H9 (cell line): ENCODE data around the gene PRUNE2. TPM values are rescaled to one million over a fixed set of nuclear protein-coding genes. Genes with fewer than 3 reads are reported as not detected.

ENCODE experiments used
- DNase-seq: peaks from one replicate; pipeline ENCODE4 v3.0.0-alpha.2; 2017
- H2AFZ ChIP-seq: one replicate; pipeline ENCODE4 v1.6.1; 2013; ENCODE audit warnings: mild to moderate bottlenecking, low read length, control low read depth, moderate library complexity
- H2AK5ac ChIP-seq: 2 replicates; pipeline ENCODE4 v1.6.1; 2013; ENCODE audit warnings: low read length, control low read depth, mixed read lengths; ENCODE audit not compliant: insufficient read length
- H2BK120ac ChIP-seq: one replicate; pipeline ENCODE4 v1.6.1; 2013; ENCODE audit warnings: low read depth, mild to moderate bottlenecking, low read length, control low read depth, inconsistent platforms; ENCODE audit not compliant: poor library complexity, severe bottlenecking
- H2BK12ac ChIP-seq: 2 replicates; pipeline ENCODE4 v1.6.1; 2013; ENCODE audit warnings: low read length, control low read depth, mixed read lengths, low read depth; ENCODE audit not compliant: insufficient read length
- H2BK15ac ChIP-seq: 2 replicates; pipeline ENCODE4 v1.6.1; 2013; ENCODE audit warnings: low read depth, low read length, control low read depth
- H2BK20ac ChIP-seq: one replicate; pipeline ENCODE4 v1.6.1; 2013; ENCODE audit warnings: low read depth, mild to moderate bottlenecking, low read length, control low read depth, inconsistent platforms; ENCODE audit not compliant: poor library complexity, severe bottlenecking
- H2BK5ac ChIP-seq: 2 replicates; pipeline ENCODE4 v1.6.1; 2013; ENCODE audit warnings: low read length, control low read depth, mixed read lengths; ENCODE audit not compliant: insufficient read length
- H3K14ac ChIP-seq: 2 replicates; pipeline ENCODE4 v1.6.1; 2013; ENCODE audit warnings: low read length, control low read depth; ENCODE audit not compliant: insufficient read depth
- H3K18ac ChIP-seq: 2 replicates; pipeline ENCODE4 v1.6.1; 2013; ENCODE audit warnings: low read depth, mild to moderate bottlenecking, mixed read lengths, low read length, control low read depth; ENCODE audit not compliant: insufficient read length
- H3K23ac ChIP-seq: 2 replicates; pipeline ENCODE4 v1.6.1; 2013; ENCODE audit warnings: low read length, control low read depth, mixed read lengths, low read depth; ENCODE audit not compliant: insufficient read length
- H3K23me2 ChIP-seq: 2 replicates; pipeline ENCODE4 v1.6.1; 2013; ENCODE audit warnings: low read depth, mild to moderate bottlenecking, mixed read lengths, low read length, control low read depth; ENCODE audit not compliant: insufficient read length, poor library complexity, severe bottlenecking
- H3K27ac ChIP-seq: 2 replicates; pipeline ENCODE4 v1.5.1; 2013; ENCODE audit warnings: low read length, control low read depth, mixed read lengths, low read depth; ENCODE audit not compliant: insufficient read length
- H3K27me3 ChIP-seq: 2 replicates; pipeline ENCODE4 v1.6.1; 2013; ENCODE audit warnings: low read length, control low read depth, inconsistent platforms; ENCODE audit not compliant: insufficient read depth
- H3K4ac ChIP-seq: 2 replicates; pipeline ENCODE4 v1.6.1; 2013; ENCODE audit warnings: low read depth, mild to moderate bottlenecking, control low read depth, inconsistent platforms, low read length, moderate library complexity
- H3K4me1 ChIP-seq: 2 replicates; pipeline ENCODE4 v1.6.1; 2013; ENCODE audit warnings: low read length, control low read depth, inconsistent platforms; ENCODE audit not compliant: insufficient read depth
- H3K4me2 ChIP-seq: 2 replicates; pipeline ENCODE4 v1.6.1; 2013; ENCODE audit warnings: low read length, control low read depth, mixed read lengths; ENCODE audit not compliant: insufficient read length, insufficient read depth
- H3K56ac ChIP-seq: 2 replicates; pipeline ENCODE4 v1.6.1; 2013; ENCODE audit warnings: low read depth, mild to moderate bottlenecking, mixed read lengths, low read length, control low read depth; ENCODE audit not compliant: insufficient read length
- H3K79me1 ChIP-seq: 2 replicates; pipeline ENCODE4 v1.6.1; 2013; ENCODE audit warnings: low read depth, mild to moderate bottlenecking, moderate library complexity, low read length, control low read depth, inconsistent platforms; ENCODE audit not compliant: insufficient read depth, poor library complexity, severe bottlenecking
- H3K79me2 ChIP-seq: 2 replicates; pipeline ENCODE4 v1.6.1; 2013; ENCODE audit warnings: low read length, control low read depth, inconsistent platforms; ENCODE audit not compliant: insufficient read depth
- H3K9ac ChIP-seq: 2 replicates; pipeline ENCODE4 v1.6.1; 2013; ENCODE audit warnings: low read length, control low read depth, mixed read lengths; ENCODE audit not compliant: insufficient read length; ENCODE audit errors: extremely low read depth
- H3K9me3 ChIP-seq: one replicate; pipeline ENCODE4 v1.6.1; 2013; ENCODE audit warnings: low read depth, low read length, inconsistent platforms; ENCODE audit not compliant: control insufficient read depth
- H3T11ph ChIP-seq: one replicate; pipeline ENCODE4 v1.6.1; 2013; ENCODE audit warnings: mild to moderate bottlenecking, low read length, control low read depth, inconsistent platforms
- H4K20me1 ChIP-seq: one replicate; pipeline ENCODE4 v1.6.1; 2013; ENCODE audit not compliant: control insufficient read depth, insufficient read length, insufficient read depth
- H4K5ac ChIP-seq: 2 replicates; pipeline ENCODE4 v1.6.1; 2013; ENCODE audit warnings: low read depth, mild to moderate bottlenecking, mixed read lengths, low read length, control low read depth; ENCODE audit not compliant: insufficient read length
- H4K8ac ChIP-seq: replicated peaks from 2 replicates; pipeline ENCODE4 v1.6.1; 2013; ENCODE audit warnings: low read length, control low read depth, mixed read lengths, low read depth; ENCODE audit not compliant: insufficient read length
- H4K91ac ChIP-seq: 2 replicates; pipeline ENCODE4 v1.6.1; 2013; ENCODE audit warnings: low read depth, mild to moderate bottlenecking, moderate library complexity, mixed read lengths, low read length, control low read depth; ENCODE audit not compliant: insufficient read length
- H3K27ac Mint-ChIP-seq, 3 experiments: 2 replicates in 2 of 3; 3 replicates in 1 of 3; pipeline ENCODE4 v1.8.0; 2020 to 2021; ENCODE audit warnings: mixed read lengths in 3 of 3, mild to moderate bottlenecking in 1 of 3, moderate library complexity in 1 of 3
- H3K27me3 Mint-ChIP-seq: 2 replicates; pipeline ENCODE4 v1.8.0; 2021; ENCODE audit warnings: low read depth, mild to moderate bottlenecking, moderate library complexity, mixed read lengths
- H3K36me3 Mint-ChIP-seq, 3 experiments: 2 replicates in 2 of 3; 3 replicates in 1 of 3; pipeline ENCODE4 v1.8.0; 2020 to 2021; ENCODE audit warnings: low read depth in 3 of 3, mixed read lengths in 3 of 3; ENCODE audit not compliant: insufficient read depth in 1 of 3
- H3K4me1 Mint-ChIP-seq, 2 experiments: 2 replicates each; pipeline ENCODE4 v1.8.0; 2020; ENCODE audit warnings: mixed read lengths in 2 of 2
- H3K4me3 Mint-ChIP-seq, 2 experiments: 2 replicates in 1 of 2; 3 replicates in 1 of 2; pipeline ENCODE4 v1.8.0; 2020 to 2021; ENCODE audit warnings: mild to moderate bottlenecking in 2 of 2, mixed read lengths in 2 of 2, moderate library complexity in 1 of 2
- H3K9me3 Mint-ChIP-seq, 2 experiments: 2 replicates in 1 of 2; 3 replicates in 1 of 2; pipeline ENCODE4 v1.8.0; 2020; ENCODE audit warnings: mild to moderate bottlenecking in 2 of 2, mixed read lengths in 2 of 2, moderate library complexity in 1 of 2
- WGBS: extraction: QIAGEN DNeasy Blood & Tissue Kit; methylation state at CpG from one replicate; pipeline ENCODE4 v1.1.7; 2013; ENCODE audit warnings: missing lambda C conversion rate, low lambda C conversion rate, mixed read lengths; ENCODE audit not compliant: insufficient read length; ENCODE audit errors: extremely low coverage; 5-methylcytosine and 5-hydroxymethylcytosine counted together
- total RNA-seq: library from RNA; stranded (reverse); gene quantifications from 2 replicates; pipeline ENCODE4 v1.2.1, GENCODE V29; 2021
- TF ChIP-seq, protein P1 (sequence below): fragments of 200-600 bp; sonication (generic); conservative IDR thresholded peaks from 3 replicates; pipeline ENCODE4 v1.8.0; 2021; ENCODE audit warnings: antibody characterized with exemption, mild to moderate bottlenecking

The PRUNE2 gene
- total RNA-seq, 1 experiment from 2014 or later = 12.1 TPM

- Histone ChIP-seq H3K4me1 (no peaks in the 10 kb centered on the region), H3K14ac (no peak overlapping the region), H4K8ac (no peak overlapping the region), H3K4ac (no peak overlapping the region), H2AFZ (no peak overlapping the region), H2AK5ac (no peak overlapping the region), H2BK120ac (no peak overlapping the region), H3K4me2 (no peak overlapping the region), H2BK15ac (no peak overlapping the region), H4K20me1 (no peaks in the 10 kb centered on the region), H3K27ac (no peak overlapping the region), H2BK20ac (no peak overlapping the region), H3K23me2 (no peaks in the 10 kb centered on the region), H3K9ac (no peak overlapping the region), H3K79me1 (no peaks in the 10 kb centered on the region), H3K18ac (no peak overlapping the region), H3K9me3 (no peaks in the 10 kb centered on the region), H4K5ac (no peak overlapping the region), H3K56ac (no peak overlapping the region), H3K23ac (no peak overlapping the region), H4K91ac (no peak overlapping the region), H3T11ph (no peak overlapping the region), H3K27me3 (no peaks in the 10 kb centered on the region), H2BK5ac (no peak overlapping the region), H2BK12ac (no peak overlapping the region), H3K79me2 (no peaks in the 10 kb centered on the region)
- no peak overlapping the region for H3K27ac Mint-ChIP-seq
- peaks cover 11 to 21% of the 10 kb centered on the region in 2 experiments for H3K4me1 Mint-ChIP-seq
- TF ChIP-seq, protein P1, sequence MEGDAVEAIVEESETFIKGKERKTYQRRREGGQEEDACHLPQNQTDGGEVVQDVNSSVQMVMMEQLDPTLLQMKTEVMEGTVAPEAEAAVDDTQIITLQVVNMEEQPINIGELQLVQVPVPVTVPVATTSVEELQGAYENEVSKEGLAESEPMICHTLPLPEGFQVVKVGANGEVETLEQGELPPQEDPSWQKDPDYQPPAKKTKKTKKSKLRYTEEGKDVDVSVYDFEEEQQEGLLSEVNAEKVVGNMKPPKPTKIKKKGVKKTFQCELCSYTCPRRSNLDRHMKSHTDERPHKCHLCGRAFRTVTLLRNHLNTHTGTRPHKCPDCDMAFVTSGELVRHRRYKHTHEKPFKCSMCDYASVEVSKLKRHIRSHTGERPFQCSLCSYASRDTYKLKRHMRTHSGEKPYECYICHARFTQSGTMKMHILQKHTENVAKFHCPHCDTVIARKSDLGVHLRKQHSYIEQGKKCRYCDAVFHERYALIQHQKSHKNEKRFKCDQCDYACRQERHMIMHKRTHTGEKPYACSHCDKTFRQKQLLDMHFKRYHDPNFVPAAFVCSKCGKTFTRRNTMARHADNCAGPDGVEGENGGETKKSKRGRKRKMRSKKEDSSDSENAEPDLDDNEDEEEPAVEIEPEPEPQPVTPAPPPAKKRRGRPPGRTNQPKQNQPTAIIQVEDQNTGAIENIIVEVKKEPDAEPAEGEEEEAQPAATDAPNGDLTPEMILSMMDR = no peak
- no peaks in the 10 kb centered on the region; a peak in 1 of 5 replicates for H3K9me3 Mint-ChIP-seq
- WGBS = no CpG with 5 or more reads among the region's 5 CpGs
- no peak overlapping the region for H3K4me3 Mint-ChIP-seq
- H3K27me3 Mint-ChIP-seq = peaks cover 1% of the 10 kb centered on the region; the same call in 1 of the 2 replicates
- no peak for DNase-seq
- H3K36me3 Mint-ChIP-seq = no peaks in the 10 kb centered on the region; a peak in 1 of 7 replicates
Measured at GRCh38 chr9:76576344-76576743, 329.6 kb downstream of the PRUNE2 start.
